OCI-LY3 (cell line): ENCODE data around the gene SPTBN2.

ENCODE experiments used
- CTCF ChIP-seq: fragments of 200-600, 300-600 bp; sonication (generic); IDR thresholded peaks from 2 replicates; pipeline ENCODE4 v1.5.1; 2014; ENCODE audit warnings: antibody characterized with exemption, low read length, low read depth
- EZH2phosphoT487 ChIP-seq: fragments of 200-600 bp; shearing (Covaris generic); IDR thresholded peaks from 2 replicates; pipeline ENCODE4 v1.6.1; 2018; ENCODE audit warnings: antibody characterized with exemption, mixed run types, low read depth

- no peak for TF ChIP-seq CTCF
- no peak for TF ChIP-seq EZH2phosphoT487
Measured at GRCh38 chr11:66768088-66768521, 39.1 kb upstream of the SPTBN2 start.
